SK-N-SH (cell line): ENCODE data around the gene SH3PXD2A.

Experiments used
- CTCF ChIP-seq: fragments of 200-600 bp; sonication (generic); IDR thresholded peaks from 2 replicates; pipeline ENCODE4 v1.6.1; 2017; ENCODE audit warnings: antibody characterized with exemption, mild to moderate bottlenecking, moderate library complexity
- POLR2AphosphoS5 ChIP-seq: IDR thresholded peaks from 2 replicates; pipeline ENCODE4 v1.6.1; 2012; ENCODE audit warnings: low read depth, low read length
- TAF1 ChIP-seq: IDR thresholded peaks from 2 replicates; pipeline ENCODE4 v1.6.1; 2012; ENCODE audit warnings: low read depth, mild to moderate bottlenecking, low read length, moderate library complexity, borderline replicate concordance

- TF ChIP-seq TAF1 (no peak), POLR2AphosphoS5 (no peak), CTCF (no peak)
These were observed 229.2 kb downstream of the SH3PXD2A start for GRCh38 chr10:103626178-103626577.
